GM18873 (cell line): ENCODE data around the gene CREB5.
"Not testable (repeated sequence)": the region's sequence is repeated elsewhere in the genome, so short reads cannot be mapped to it uniquely, and the experiment has no call there.

Experiments used
- ATAC-seq: cut with Tn5 transposase; IDR thresholded peaks from one replicate; pipeline ENCODE4 v1.9.1; 2021; ENCODE audit warnings: mild to moderate bottlenecking, moderate library complexity, moderate number of reproducible peaks; ENCODE audit not compliant: unreplicated experiment, low FRiP score

Gene CREB5

GRCh38 chr7:28411876-28412662, at the start of gene CREB5:
Gene CREB5, plus strand, starts transcription at chr7:28412518. Its CDS starts 397 bp downstream, at chr7:28412915.
- no peak for ATAC-seq

- no peak for ATAC-seq
These were observed 49.5 kb upstream of the CREB5 start for GRCh38 chr7:28362812-28363211.

GRCh38 chr7:28364082-28364481, 48.2 kb upstream of the CREB5 start:
- ATAC-seq: no peak

GRCh38 chr7:28369523-28369922, 42.8 kb upstream of the CREB5 start:
- ATAC-seq: no peak

GRCh38 chr7:28371846-28372245, 40.5 kb upstream of the CREB5 start:
- ATAC-seq: no peak

DNA sequence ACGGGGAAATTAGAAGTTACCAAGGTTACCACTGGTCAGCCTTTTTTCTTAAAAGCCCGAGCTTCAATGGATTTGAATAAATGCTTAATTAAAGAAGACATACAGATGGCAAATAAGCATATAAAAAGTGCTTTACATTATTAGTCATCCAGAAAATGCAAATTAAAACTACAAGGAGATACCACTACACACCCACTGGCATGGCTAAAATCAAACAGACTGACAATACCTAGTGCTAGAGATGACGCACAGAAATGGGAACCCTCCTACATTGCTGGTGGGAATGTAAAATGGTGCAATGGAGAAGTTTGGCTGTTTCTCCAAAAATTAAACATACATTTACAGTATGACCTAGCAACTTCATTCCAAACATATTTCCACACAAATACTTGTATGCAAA, 38.3 kb upstream of the CREB5 start:
- ATAC-seq: no peak

DNA sequence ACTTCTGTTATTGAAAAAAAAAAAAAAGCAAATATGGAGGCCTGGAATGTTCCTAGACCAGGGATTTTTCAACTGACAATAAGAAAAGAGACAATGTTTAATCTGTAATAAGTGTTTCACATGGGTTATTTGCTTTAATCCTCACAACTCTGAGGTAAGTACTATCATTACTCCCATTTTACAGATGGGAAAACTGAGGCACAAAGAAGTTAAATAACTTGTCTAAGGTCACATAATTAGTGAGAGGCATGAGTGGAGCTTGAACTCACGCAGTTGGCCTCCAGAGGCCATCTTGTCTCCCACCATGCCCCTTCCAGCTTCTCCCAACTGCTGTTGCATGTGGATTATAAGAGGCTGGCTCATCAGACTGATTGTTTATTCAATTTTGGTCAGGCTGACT, 36.6 kb upstream of the CREB5 start:
- no peak for ATAC-seq

- ATAC-seq: no peak
These were observed 35.7 kb upstream of the CREB5 start for GRCh38 chr7:28376634-28377033.

- ATAC-seq: no peak
These were observed 33.7 kb upstream of the CREB5 start for GRCh38 chr7:28378574-28379149.

DNA sequence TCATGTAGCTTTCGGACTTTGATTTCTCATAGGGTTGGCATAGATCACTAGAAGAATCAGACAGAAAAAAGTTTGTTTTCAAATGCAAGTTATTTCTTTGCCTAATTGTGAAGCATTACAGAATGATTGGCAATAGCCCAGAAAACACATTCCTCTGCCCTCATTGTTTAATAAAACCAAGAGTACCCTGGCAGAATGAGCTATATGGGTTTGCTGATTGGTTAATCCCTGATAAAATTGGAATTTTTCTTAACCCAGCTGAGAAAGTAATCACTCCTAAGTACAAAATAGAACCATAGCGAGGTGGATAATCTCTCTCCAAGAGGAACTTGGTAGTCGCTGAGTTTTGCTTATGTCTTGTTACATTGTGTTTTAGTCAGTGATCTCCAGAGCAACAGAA, 30.9 kb upstream of the CREB5 start:
- ATAC-seq: no peak

DNA sequence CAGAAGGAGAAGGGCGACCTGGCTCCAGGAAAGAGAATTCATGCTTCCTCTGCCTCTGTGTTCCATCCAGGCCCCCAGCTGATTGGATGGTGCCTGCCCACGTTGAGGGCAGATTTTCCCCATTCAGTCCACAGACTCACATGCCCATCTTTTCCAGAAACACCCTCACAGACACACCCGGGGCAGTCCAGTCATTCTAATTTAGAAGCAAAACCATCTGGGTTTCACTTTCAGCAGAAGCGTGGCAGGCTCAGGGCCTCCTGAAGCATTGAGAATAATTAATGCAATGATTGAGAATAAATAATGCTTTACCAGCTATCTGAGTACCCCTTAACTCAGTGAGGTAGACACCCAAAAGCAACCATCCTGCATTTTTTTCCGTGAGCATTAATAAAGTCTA, 30.2 kb upstream of the CREB5 start:
- no peak for ATAC-seq

- ATAC-seq: no peak
These were observed 28.3 kb upstream of the CREB5 start for GRCh38 chr7:28383975-28384374.

GRCh38 chr7:28389504-28390395, 22.6 kb upstream of the CREB5 start:
- no peak for ATAC-seq

DNA sequence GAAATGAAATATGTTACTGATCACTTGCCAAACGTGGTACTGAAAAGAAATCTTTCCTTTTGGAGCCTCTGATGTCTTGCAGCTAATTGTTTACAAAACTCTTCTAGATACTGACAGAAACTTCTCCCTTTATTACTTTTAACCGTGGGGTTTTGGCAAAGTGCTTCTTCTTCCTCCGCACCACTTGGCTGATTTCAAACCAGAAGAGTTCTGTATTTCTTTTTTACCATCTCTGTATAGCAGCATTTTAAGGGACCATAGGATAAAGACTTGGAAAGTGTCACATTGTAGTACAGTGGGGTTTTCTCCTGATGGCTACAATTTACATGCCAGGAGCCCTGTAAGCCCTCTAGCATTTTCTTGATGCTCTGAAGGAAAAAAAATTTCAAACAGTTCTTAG, 21.9 kb upstream of the CREB5 start:
- no peak for ATAC-seq

DNA sequence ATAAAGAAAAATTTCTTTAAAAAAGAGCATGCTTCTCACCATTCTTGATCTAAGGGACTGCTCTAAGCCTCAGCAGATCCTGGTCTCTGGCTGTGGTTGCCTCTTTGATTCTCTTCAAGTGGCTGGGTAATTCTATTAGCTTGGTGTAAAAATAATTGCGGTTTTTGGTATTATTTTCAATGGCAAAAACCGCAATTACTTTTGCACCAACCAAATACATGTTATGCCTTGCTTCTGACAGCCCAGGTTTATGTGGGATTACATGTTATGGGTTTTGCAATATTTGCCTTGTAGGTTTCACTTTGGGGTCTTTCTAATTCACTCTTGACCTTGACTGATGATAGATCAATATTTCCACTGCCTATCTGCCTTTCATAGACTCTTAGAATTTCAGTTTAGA, 20.0 kb upstream of the CREB5 start:
- no peak for ATAC-seq

GRCh38 chr7:28395404-28395803, 16.9 kb upstream of the CREB5 start:
- ATAC-seq: no peak

DNA sequence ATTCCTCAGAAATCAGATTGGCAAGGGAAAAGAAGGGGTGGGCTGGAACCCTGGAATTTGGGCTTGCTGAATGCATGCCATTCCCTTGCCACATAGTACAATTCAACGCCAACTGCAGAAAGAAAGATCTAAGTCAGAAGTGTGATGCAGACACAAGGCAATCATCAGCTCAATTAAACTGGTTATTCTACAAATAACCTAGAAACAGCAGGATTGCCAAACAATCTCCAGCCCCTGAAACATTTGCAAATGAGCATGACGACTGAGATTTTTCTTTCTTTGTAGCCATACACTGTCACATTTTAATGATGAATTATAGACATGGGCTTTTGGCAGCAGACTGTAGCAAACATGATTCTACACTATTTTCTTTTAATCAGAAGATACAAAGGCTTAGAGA, 16.5 kb upstream of the CREB5 start:
- ATAC-seq: no peak

DNA sequence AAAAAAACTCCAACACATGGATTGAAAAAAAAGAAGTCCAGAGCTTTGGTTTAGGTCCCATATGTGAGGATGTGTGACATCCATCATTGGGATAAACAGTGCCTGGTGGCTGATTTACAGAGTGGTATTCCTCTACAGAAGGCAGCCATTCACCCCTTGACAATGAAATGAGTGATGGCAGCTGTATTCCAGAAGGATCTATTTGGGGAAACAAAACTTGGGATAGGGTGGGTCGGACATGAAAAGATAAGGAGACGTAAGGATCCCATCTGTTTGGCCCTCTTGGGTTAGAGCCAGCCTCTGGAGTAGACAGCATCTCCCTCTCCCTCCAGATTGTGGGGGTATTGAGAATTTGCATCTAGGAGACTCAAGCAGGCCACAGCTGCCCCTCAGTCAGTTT, 15.2 kb upstream of the CREB5 start:
- no peak for ATAC-seq

DNA sequence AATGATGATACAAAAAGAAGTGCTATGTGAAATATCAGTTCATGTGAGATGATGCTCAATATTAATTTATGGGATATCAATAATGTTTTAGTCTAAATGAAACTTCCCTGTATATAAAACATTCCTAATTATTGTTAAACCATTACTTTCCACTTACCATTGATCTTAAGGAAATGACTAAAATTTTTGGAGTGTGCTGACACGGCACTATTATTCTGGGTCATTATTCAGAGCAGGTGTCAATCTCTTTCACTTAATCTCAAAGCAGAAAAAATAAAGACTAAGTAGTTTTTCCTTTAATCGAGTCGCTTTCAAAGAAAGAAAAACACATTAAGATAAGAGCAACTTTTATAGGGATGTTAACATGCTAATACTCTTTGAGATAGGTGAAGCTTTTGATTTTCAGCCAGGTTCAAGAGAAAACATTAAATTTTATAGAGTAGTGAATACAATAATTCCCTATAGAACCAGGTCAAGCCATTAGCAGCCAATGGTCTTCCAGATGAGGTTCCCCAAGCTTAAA, 11.4 kb upstream of the CREB5 start:
- no peak for ATAC-seq

- ATAC-seq: not testable (repeated sequence)
These were observed 10.8 kb upstream of the CREB5 start for GRCh38 chr7:28401567-28401966.

- ATAC-seq: no peak
These were observed 6.7 kb upstream of the CREB5 start for GRCh38 chr7:28405662-28406061.
